HFFc6 (cell line): ENCODE results near the gene NEGR1. TPM values are rescaled to one million over a fixed set of nuclear protein-coding genes. Genes with fewer than 3 reads are reported as not detected.

ENCODE experiments used
- DNase-seq: peaks from one replicate; pipeline ENCODE4 v3.0.0-alpha.2; 2018
- H3K27ac Mint-ChIP-seq: 2 replicates; pipeline ENCODE4 v1.8.0; 2020; ENCODE audit warnings: mild to moderate bottlenecking, mixed read lengths
- H3K27me3 Mint-ChIP-seq: 2 replicates; pipeline ENCODE4 v1.8.0; 2021; ENCODE audit warnings: mild to moderate bottlenecking, moderate library complexity, mixed read lengths; ENCODE audit not compliant: insufficient read depth
- H3K36me3 Mint-ChIP-seq: 2 replicates; pipeline ENCODE4 v1.8.0; 2021; ENCODE audit warnings: low read depth, mixed read lengths
- H3K4me1 Mint-ChIP-seq: 2 replicates; pipeline ENCODE4 v1.8.0; 2020; ENCODE audit warnings: low read depth, mixed read lengths
- H3K4me3 Mint-ChIP-seq: 2 replicates; pipeline ENCODE4 v1.8.0; 2020; ENCODE audit warnings: mild to moderate bottlenecking, moderate library complexity, mixed read lengths
- H3K9me3 Mint-ChIP-seq: 2 replicates; pipeline ENCODE4 v1.8.0; 2020; ENCODE audit warnings: mild to moderate bottlenecking, mixed read lengths
- CTCF ChIP-seq: fragments of 200-600 bp; sonication (generic); IDR thresholded peaks from 2 replicates; pipeline ENCODE4 v1.5.0; 2021; ENCODE audit warnings: antibody characterized with exemption, mild to moderate bottlenecking
- total RNA-seq, 6 experiments: library from RNA; stranded (reverse); fragmentation: NEBNext Ultra II Directional; extraction: Animal tissue kit (Norgen Biotek cat#: 25700); gene quantifications; 2 replicates in 1 of 6; 3 replicates in 5 of 6; pipeline ENCODE4 v1.2.3, GENCODE V29; 2021

NEGR1 gene
- total RNA-seq, 6 experiments from 2014 or later = 52.8 to 67.6 (median 64.6) TPM

GRCh38 chr1:72288886-72289285 lies 6.5 kb upstream of the NEGR1 start:
- H3K27me3 Mint-ChIP-seq = no peaks in the 10 kb centered on the region
- H3K4me1 Mint-ChIP-seq = peaks cover 7% of the 10 kb centered on the region
- H3K4me3 Mint-ChIP-seq = no peak overlapping the region
- H3K9me3 Mint-ChIP-seq = no peaks in the 10 kb centered on the region
- DNase-seq = no peak
- peaks cover 5% of the 10 kb centered on the region; the same call in 1 of the 2 replicates for H3K36me3 Mint-ChIP-seq
- TF ChIP-seq CTCF = no peak
- H3K27ac Mint-ChIP-seq = no peak overlapping the region

GRCh38 chr1:72286401-72286800 lies 4.1 kb upstream of the NEGR1 start:
- DNase-seq = no peak
- H3K27me3 Mint-ChIP-seq = peaks cover 2% of the 10 kb centered on the region; the same call in 1 of the 2 replicates
- no peaks in the 10 kb centered on the region for H3K9me3 Mint-ChIP-seq
- H3K4me3 Mint-ChIP-seq = no peak overlapping the region; the same call in 1 of the 2 replicates
- H3K36me3 Mint-ChIP-seq = peaks cover 5% of the 10 kb centered on the region; the same call in 1 of the 2 replicates
- TF ChIP-seq CTCF = no peak
- peaks cover 8% of the 10 kb centered on the region for H3K4me1 Mint-ChIP-seq
- no peak overlapping the region; the same call in 1 of the 2 replicates for H3K27ac Mint-ChIP-seq

GRCh38 chr1:72285074-72285425 lies 2.7 kb upstream of the NEGR1 start:
- no peak for TF ChIP-seq CTCF
- no peak for DNase-seq
- H3K4me3 Mint-ChIP-seq = no peak overlapping the region
- peaks cover 5% of the 10 kb centered on the region; the same call in 1 of the 2 replicates for H3K36me3 Mint-ChIP-seq
- peaks cover 21% of the 10 kb centered on the region for H3K4me1 Mint-ChIP-seq
- no peak overlapping the region for H3K27ac Mint-ChIP-seq
- H3K27me3 Mint-ChIP-seq = peaks cover 2% of the 10 kb centered on the region; the same call in 1 of the 2 replicates
- no peaks in the 10 kb centered on the region for H3K9me3 Mint-ChIP-seq

GRCh38 chr1:72284348-72285073 lies 2.2 kb upstream of the NEGR1 start:
- peaks cover 5% of the 10 kb centered on the region; the same call in 1 of the 2 replicates for H3K36me3 Mint-ChIP-seq
- H3K27me3 Mint-ChIP-seq = peaks cover 2% of the 10 kb centered on the region; the same call in 1 of the 2 replicates
- DNase-seq = peak; percentile 99
- H3K4me3 Mint-ChIP-seq = no peak overlapping the region
- TF ChIP-seq CTCF = peak; percentile 40; the same call in 1 of the 2 replicates
- H3K4me1 Mint-ChIP-seq = peaks cover 27% of the 10 kb centered on the region
- H3K27ac Mint-ChIP-seq = no peak overlapping the region
- H3K9me3 Mint-ChIP-seq = no peaks in the 10 kb centered on the region

- no peak for TF ChIP-seq CTCF
- H3K36me3 Mint-ChIP-seq = peaks cover 5% of the 10 kb centered on the region; the same call in 1 of the 2 replicates
- H3K4me1 Mint-ChIP-seq = peaks cover 29% of the 10 kb centered on the region
- no peak overlapping the region for H3K27ac Mint-ChIP-seq
- peaks cover 2% of the 10 kb centered on the region; the same call in 1 of the 2 replicates for H3K27me3 Mint-ChIP-seq
- H3K9me3 Mint-ChIP-seq = no peaks in the 10 kb centered on the region
- H3K4me3 Mint-ChIP-seq = no peak overlapping the region
- peak; percentile 25 for DNase-seq
These were observed 1.7 kb upstream of the NEGR1 start for GRCh38 chr1:72284084-72284347.
